Activated naive CD8-positive, alpha-beta T cell treated with anti-CD3 and anti-CD28 coated beads, Interleukin-2, amount 10 ng/mL, durations not matched to agents 7 days and 5 days (primary cell): ENCODE results near the gene CAMK2A. TPM values are rescaled to one million over a fixed set of nuclear protein-coding genes. Genes with fewer than 3 reads are reported as not detected.

Source experiments
- ATAC-seq: fragments of 150-1000 bp; cut with Tn5 transposase; one replicate; pipeline ENCODE4 v1.10.0; 2021; ENCODE audit warnings: low read depth, moderate library complexity
- POLR2A ChIA-PET: fragments of 350-600 bp; sonication (Branson Sonifier 250); formaldehyde crosslinking; loops from one replicate; lab custom pipeline; 2021; ENCODE audit warnings: antibody characterized with exemption; lab: Charles Lee
- DNase-seq: peaks from one replicate; pipeline ENCODE4 v3.0.0; 2021
- H3K27ac Mint-ChIP-seq: one replicate; pipeline ENCODE4 v1.8.0; 2022; ENCODE audit warnings: mild to moderate bottlenecking, mixed read lengths
- H3K27me3 Mint-ChIP-seq: one replicate; pipeline ENCODE4 v1.8.0; 2022; ENCODE audit warnings: mild to moderate bottlenecking, moderate library complexity, mixed read lengths
- H3K36me3 Mint-ChIP-seq: one replicate; pipeline ENCODE4 v1.8.0; 2021; ENCODE audit warnings: mild to moderate bottlenecking, mixed read lengths
- H3K4me1 Mint-ChIP-seq: one replicate; pipeline ENCODE4 v1.8.0; 2021; ENCODE audit warnings: mixed read lengths
- H3K4me3 Mint-ChIP-seq: one replicate; pipeline ENCODE4 v1.8.0; 2022; ENCODE audit warnings: mild to moderate bottlenecking, moderate library complexity, mixed read lengths
- H3K9me3 Mint-ChIP-seq: one replicate; pipeline ENCODE4 v1.8.0; 2021; ENCODE audit warnings: mixed read lengths
- total RNA-seq, 2 experiments: library from RNA; stranded (reverse); gene quantifications; one replicate each; pipeline ENCODE4 v1.2.3, GENCODE V29; 2021

The CAMK2A gene
- total RNA-seq, 2 experiments from 2014 or later, result not detected

DNA sequence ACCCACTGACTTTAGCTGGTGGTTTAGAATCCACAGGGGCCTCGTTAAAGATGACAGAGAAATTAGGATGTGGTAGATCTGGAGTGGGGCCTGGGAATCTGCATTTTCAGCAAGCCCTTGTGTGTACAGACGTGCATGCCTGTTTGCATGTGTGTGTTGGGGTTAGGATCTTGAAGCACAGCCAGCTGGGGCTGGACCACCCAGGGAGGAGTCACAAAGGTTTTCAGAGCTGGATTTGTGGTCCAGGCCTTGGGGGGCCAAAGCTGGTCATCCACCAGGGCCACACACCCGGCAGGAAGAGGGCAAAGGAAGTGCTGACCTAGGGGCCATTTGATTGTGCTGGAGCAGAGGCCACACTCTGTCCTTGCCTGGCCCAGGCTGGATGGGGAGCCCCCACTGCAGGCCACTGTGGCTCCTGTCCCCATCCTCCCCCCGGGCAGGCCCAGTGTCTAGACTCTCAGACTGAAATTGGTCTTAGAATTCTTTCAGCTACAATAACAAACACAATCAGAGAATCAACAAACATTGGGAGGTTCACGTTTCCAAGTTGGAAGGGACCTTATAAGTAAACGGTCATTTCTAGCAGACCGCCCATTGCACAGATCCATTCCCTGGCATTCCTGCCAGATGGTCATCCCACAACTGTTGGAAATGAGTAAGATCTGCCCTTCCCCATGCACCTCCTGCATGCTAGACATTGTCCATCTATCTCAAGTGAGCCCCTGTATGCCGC is 112.7 kb downstream of the CAMK2A start:
- Mint-ChIP-seq H3K36me3 (no peaks in the 10 kb centered on the region), H3K9me3 (no peaks in the 10 kb centered on the region), H3K4me1 (no peaks in the 10 kb centered on the region), H3K27ac (no peak overlapping the region), H3K27me3 (peaks cover 26% of the 10 kb centered on the region), H3K4me3 (no peak overlapping the region)
- POLR2A ChIA-PET, result no interaction called here
- ATAC-seq, result no peak
- no peak for DNase-seq

DNA sequence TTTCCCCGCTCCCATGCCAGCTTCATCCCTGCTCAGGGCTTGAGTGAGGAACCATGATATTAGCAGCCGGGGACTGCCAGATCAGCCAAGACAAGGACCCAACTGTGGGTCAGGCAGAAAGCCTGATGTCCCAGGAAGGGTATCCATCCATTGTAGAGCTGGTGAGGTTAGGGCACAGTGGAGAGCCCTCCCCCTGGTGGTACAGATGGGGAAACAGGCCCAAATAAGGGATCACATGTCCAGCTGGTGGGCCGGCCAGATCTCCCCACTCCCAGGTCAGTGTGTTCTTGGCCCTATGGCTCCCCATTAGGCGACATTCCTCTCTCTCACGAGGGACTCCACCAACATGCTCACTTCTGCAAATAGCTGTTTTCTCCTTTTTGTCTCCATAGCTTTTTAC is 114.0 kb downstream of the CAMK2A start:
- Mint-ChIP-seq H3K36me3 (no peaks in the 10 kb centered on the region), H3K27me3 (peaks cover 29% of the 10 kb centered on the region), H3K9me3 (no peaks in the 10 kb centered on the region), H3K27ac (no peak overlapping the region), H3K4me3 (no peak overlapping the region), H3K4me1 (no peaks in the 10 kb centered on the region)
- POLR2A ChIA-PET, result interaction anchor here (1.3 kb wide), 1 partner anchor 21 kb away, joined by 5 read pairs; no protein-coding TSS in a partner anchor
- DNase-seq (no peak), ATAC-seq (peak; percentile 39)

DNA sequence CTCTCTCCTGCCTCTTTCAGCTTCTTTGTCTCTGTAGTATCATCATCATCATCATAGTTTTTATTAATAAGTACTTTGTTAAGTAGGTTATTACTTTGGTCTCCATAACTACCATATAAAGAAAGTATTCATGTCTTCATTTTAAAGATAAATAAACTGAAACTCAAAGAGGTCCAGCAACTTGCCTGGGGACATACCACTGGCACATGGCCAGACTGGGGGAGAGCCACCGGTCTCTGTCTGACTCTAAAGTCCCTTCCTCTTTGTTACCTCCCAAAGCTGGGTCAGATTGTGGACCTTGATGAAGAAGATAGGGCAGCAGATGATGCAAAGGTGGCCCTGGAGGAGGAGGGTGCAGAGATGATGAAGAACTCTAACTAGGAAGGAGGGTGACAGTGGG is 114.5 kb downstream of the CAMK2A start:
- Mint-ChIP-seq H3K27me3 (peaks cover 30% of the 10 kb centered on the region), H3K36me3 (no peaks in the 10 kb centered on the region), H3K9me3 (no peaks in the 10 kb centered on the region), H3K4me1 (no peaks in the 10 kb centered on the region), H3K4me3 (no peak overlapping the region), H3K27ac (no peak overlapping the region)
- DNase-seq, result no peak
- POLR2A ChIA-PET, result interaction anchor here (1.3 kb wide), 1 partner anchor 20 kb away, joined by 5 read pairs; no protein-coding TSS in a partner anchor
- ATAC-seq, result no peak

DNA sequence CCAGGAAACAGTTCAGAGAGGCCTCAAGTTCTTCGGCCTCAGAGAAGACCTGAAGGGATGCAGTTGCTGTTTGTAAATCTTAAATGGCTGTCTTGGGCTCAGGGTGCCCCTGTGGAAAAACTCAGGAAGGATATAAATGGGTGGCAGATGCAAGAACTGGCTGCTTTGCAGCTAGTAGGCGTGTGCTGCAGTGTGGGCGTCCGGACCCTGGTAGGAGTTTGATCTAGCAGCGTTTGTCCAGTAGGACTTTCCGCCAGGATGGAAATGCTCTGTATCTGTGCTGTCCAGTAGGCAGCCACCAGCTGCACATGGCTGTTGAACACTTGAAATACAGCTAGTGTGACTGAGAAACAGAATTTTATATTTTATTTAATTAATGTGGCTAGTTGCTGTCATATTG is 115.3 kb downstream of the CAMK2A start:
- Mint-ChIP-seq H3K4me3 (no peak overlapping the region), H3K36me3 (no peaks in the 10 kb centered on the region), H3K27me3 (peaks cover 33% of the 10 kb centered on the region), H3K4me1 (no peaks in the 10 kb centered on the region), H3K27ac (no peak overlapping the region), H3K9me3 (no peaks in the 10 kb centered on the region)
- DNase-seq (no peak), ATAC-seq (no peak)
- POLR2A ChIA-PET, result no interaction called here

DNA sequence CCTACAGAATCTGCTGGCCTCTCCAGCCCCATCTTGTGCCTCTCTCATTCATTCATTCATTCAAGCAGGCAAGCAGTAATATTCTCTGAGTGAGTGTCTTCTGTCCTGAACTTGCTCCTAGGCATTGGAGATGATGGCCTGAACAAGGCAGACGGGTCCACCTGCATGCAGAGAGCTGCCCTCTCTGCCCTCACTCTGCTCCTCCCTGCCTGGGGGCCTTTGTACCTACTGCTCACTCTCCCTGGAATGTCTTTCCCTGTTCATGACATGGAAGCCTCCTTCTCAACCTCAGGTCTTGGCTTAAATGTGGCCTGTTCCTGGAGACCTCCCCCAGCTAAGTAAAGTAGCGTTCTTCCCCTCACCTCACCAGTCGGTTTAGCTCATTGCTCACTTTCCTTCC is 116.4 kb downstream of the CAMK2A start:
- Mint-ChIP-seq H3K9me3 (no peaks in the 10 kb centered on the region), H3K27me3 (peaks cover 41% of the 10 kb centered on the region), H3K4me1 (no peaks in the 10 kb centered on the region), H3K36me3 (no peaks in the 10 kb centered on the region), H3K27ac (no peak overlapping the region), H3K4me3 (no peak overlapping the region)
- DNase-seq, result no peak
- POLR2A ChIA-PET, result no interaction called here
- ATAC-seq, result no peak

DNA sequence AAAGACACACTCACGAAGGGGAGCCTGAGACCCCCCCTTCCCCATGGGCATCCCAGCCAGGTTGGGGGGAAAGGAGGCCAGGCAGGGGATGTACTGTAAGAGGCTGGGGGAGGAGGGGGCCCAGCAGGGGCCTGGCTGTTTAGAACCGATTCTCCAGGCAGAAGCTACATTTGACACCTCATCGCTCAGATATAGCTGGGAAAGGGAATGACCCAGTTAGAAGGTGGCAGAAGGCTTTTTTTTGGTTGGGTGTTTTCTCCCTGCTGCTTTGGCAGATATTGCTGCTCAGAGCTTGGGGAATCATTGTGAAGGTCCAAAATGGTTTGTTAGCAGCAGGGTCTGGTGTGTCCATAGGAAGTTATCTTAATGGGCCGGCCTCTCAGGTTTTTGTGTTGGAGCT is 117.0 kb downstream of the CAMK2A start:
- Mint-ChIP-seq H3K9me3 (no peaks in the 10 kb centered on the region), H3K4me1 (peaks cover under 1% of the 10 kb centered on the region), H3K27me3 (peaks cover 47% of the 10 kb centered on the region), H3K36me3 (no peaks in the 10 kb centered on the region), H3K4me3 (no peak overlapping the region), H3K27ac (no peak overlapping the region)
- POLR2A ChIA-PET, result no interaction called here
- ATAC-seq (no peak), DNase-seq (no peak)

DNA sequence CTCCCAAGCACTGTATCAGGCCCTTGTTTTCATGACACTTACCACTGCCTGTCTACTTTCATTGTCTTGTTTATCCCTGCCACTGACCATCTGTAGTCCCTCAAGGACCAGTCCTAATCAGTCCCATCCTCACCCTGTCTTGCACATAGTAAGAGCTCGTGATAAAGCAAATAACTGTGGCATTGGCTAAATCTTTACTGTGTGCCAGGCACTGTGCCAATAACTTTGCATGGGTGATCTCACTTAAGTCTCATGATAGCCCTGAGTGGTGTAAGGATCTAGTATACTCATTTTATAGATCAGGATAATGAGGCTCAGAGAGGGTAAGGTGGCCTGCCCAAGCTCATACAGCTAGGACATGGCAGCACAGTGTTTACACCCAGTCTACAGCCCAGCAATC is 117.4 kb downstream of the CAMK2A start:
- DNase-seq (no peak), ATAC-seq (no peak)
- Mint-ChIP-seq H3K27me3 (peaks cover 50% of the 10 kb centered on the region), H3K9me3 (no peaks in the 10 kb centered on the region), H3K27ac (no peak overlapping the region), H3K4me3 (no peak overlapping the region), H3K4me1 (peaks cover 2% of the 10 kb centered on the region), H3K36me3 (no peaks in the 10 kb centered on the region)
- POLR2A ChIA-PET, result interaction anchor here (0.5 kb wide), 1 partner anchor 9 kb away, joined by 3 read pairs; no protein-coding TSS in a partner anchor

Other genes starting within 250 kb of the CAMK2A start
- 1 to 10 TPM; 3.4 to 3.6 TPM for gene CSF1R, start 203.2 kb downstream of the CAMK2A start, total RNA-seq
- gene PDGFRB, start 133.9 kb downstream of the CAMK2A start, total RNA-seq, result 10 to 100 TPM; 33.4 to 41.5 TPM
- not detected for gene CDX1, start 123.0 kb downstream of the CAMK2A start, total RNA-seq
- gene SLC6A7, start 99.7 kb downstream of the CAMK2A start, total RNA-seq, result not detected
- gene ARSI, start 13.1 kb upstream of the CAMK2A start, total RNA-seq, result not detected
- 10 to 100 TPM; 68.8 to 72.5 TPM for gene TCOF1, start 67.9 kb upstream of the CAMK2A start, total RNA-seq
- gene CD74, start 123.1 kb upstream of the CAMK2A start, total RNA-seq, result 100 to 1,000 TPM; 341 to 350 TPM
- 1,000 to 10,000 TPM; 2,811 to 2,872 TPM for gene RPS14, start 160.0 kb upstream of the CAMK2A start, total RNA-seq
- 1 to 10 TPM; 1.0 to 1.9 TPM for gene NDST1, start 218.4 kb upstream of the CAMK2A start, total RNA-seq